ENCODE results near the gene NR5A2.
A peak's percentile ranks its signal among the peaks of the same experiment; 100 is the strongest.

Gene NR5A2

GRCh38 chr1:200035956-200036618, 8.6 kb downstream of the NR5A2 start:
- DNase-seq (ENCODE audit: low read depth, low spot score), result no peak

GRCh38 chr1:200036619-200037270, 9.2 kb downstream of the NR5A2 start:
- no peak for DNase-seq (ENCODE audit: low read depth, low spot score)

- no peak for DNase-seq (ENCODE audit: low read depth, low spot score)
Observed at GRCh38 chr1:200037501-200037900, 10.0 kb downstream of the NR5A2 start.

- no peak for DNase-seq (ENCODE audit: low read depth, low spot score)
Observed at GRCh38 chr1:200037904-200038303, 10.4 kb downstream of the NR5A2 start.

GRCh38 chr1:200038325-200038980, 10.9 kb downstream of the NR5A2 start:
- no peak for DNase-seq (ENCODE audit: low read depth, low spot score)

- no peak for DNase-seq (ENCODE audit: low read depth, low spot score)
Observed at GRCh38 chr1:200038981-200039848, 11.7 kb downstream of the NR5A2 start.

- DNase-seq (ENCODE audit: low read depth, low spot score), result no peak
Observed at GRCh38 chr1:200039849-200040474, 12.5 kb downstream of the NR5A2 start.

- no peak for DNase-seq (ENCODE audit: low read depth, low spot score)
Observed at GRCh38 chr1:200040481-200041138, 13.1 kb downstream of the NR5A2 start.

- no peak for DNase-seq (ENCODE audit: low read depth, low spot score)
Observed at GRCh38 chr1:200041337-200042118, 14.0 kb downstream of the NR5A2 start.

- no peak for DNase-seq (ENCODE audit: low read depth, low spot score)
Observed at GRCh38 chr1:200042119-200042551, 14.6 kb downstream of the NR5A2 start.

GRCh38 chr1:200042552-200043335, 15.2 kb downstream of the NR5A2 start:
- no peak for DNase-seq (ENCODE audit: low read depth, low spot score)

GRCh38 chr1:200043336-200043668, 15.8 kb downstream of the NR5A2 start:
- no peak for DNase-seq (ENCODE audit: low read depth, low spot score)

GRCh38 chr1:200046115-200046514, 18.6 kb downstream of the NR5A2 start:
- no peak for DNase-seq (ENCODE audit: low read depth, low spot score)

- peak; percentile 100 for DNase-seq (ENCODE audit: low read depth, low spot score)
Observed at GRCh38 chr1:200048244-200048643, 20.7 kb downstream of the NR5A2 start.

- no peak for DNase-seq (ENCODE audit: low read depth, low spot score)
Observed at GRCh38 chr1:200049810-200050209, 22.3 kb downstream of the NR5A2 start.

GRCh38 chr1:200051620-200052019, 24.1 kb downstream of the NR5A2 start:
- no peak for DNase-seq (ENCODE audit: low read depth, low spot score)

- DNase-seq (ENCODE audit: low read depth, low spot score), result no peak
Observed at GRCh38 chr1:200053091-200053490, 25.6 kb downstream of the NR5A2 start.

GRCh38 chr1:200053646-200054045, 26.1 kb downstream of the NR5A2 start:
- no peak for DNase-seq (ENCODE audit: low read depth, low spot score)

GRCh38 chr1:200058341-200058740, 30.8 kb downstream of the NR5A2 start:
- no peak for DNase-seq (ENCODE audit: low read depth, low spot score)

Measured in iPS DF 19.7 (cell line).